Vagina (tissue), 2 donors: Measurements from ENCODE around the gene TPD52L1.

Experiments
- CTCF ChIP-seq, 3 experiments: fragments of 450-650 bp in 2 of 3; fragments of 200-600 bp in 1 of 3; sonication (generic) in 1 of 3; IDR thresholded peaks; one replicate each; pipeline ENCODE4 v1.5.1; 2017 to 2019; ENCODE audit warnings: antibody characterized with exemption in 3 of 3, mild to moderate bottlenecking in 2 of 3, moderate library complexity in 2 of 3
- POLR2A ChIP-seq, 2 donors: fragments of 450-650 bp; IDR thresholded peaks; one replicate each; pipeline ENCODE4 v1.6.1; 2017; ENCODE audit warnings: antibody characterized with exemption in 2 of 2, mild to moderate bottlenecking in 2 of 2, moderate library complexity in 2 of 2

GRCh38 chr6:125183391-125183790 lies 29.8 kb downstream of the TPD52L1 start:
- TF ChIP-seq CTCF (IDR thresholded peaks at IDR 0.05) (no peak), POLR2A (IDR thresholded peaks at IDR 0.05) (no peak)
